GM18519 (cell line): ENCODE results near the gene SURF4.

Source experiments
- ATAC-seq: cut with Tn5 transposase; IDR thresholded peaks from one replicate; pipeline ENCODE4 v1.9.1; 2021; ENCODE audit warnings: mild to moderate bottlenecking, moderate library complexity; ENCODE audit not compliant: unreplicated experiment, low FRiP score

Gene SURF4

DNA sequence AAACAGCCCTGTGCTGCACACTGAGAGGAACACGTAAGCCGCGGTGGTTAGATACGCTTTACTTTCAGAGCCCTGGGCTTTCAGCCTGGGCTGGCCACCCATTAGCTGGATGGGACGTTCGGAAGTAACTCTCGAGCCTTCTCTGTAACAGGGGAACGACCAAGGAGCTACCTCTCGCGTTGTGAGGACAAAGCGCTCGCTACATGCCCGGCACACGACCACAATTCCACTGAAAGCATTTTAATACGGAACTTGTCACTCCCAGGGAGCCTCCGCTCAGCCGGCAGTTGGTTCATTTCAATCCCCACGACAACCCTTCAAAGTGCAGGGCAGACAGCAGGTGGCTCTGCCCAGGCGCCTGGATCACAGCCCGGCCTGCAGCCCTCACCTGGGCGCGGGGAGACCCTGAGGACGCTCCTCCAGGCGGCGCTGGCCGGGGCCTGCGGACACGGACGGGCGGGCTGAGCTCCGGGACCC, 19.9 kb downstream of the SURF4 start:
- no peak for ATAC-seq

DNA sequence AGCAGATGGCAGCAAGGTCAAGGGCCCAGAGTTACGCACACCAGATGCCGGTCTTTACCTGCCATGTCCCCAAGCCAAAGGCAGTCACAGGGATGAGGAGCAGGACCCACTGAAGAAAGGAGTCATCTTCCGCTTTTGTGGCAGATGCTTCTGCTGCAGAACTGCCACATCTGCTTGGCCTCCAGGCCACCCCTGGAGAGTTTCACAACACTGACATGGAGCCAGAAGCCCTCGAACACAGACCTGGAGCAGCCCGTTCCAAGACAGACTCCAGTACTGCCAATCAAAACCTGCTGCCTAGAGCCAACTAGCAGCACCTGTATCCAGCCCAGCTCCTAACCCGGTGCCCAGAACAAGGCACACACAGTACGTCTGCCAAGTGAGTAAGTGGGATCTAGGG, 21.1 kb downstream of the SURF4 start:
- ATAC-seq = no peak

GRCh38 chr9:133353548-133353947, 22.3 kb downstream of the SURF4 start:
- ATAC-seq = no peak

DNA sequence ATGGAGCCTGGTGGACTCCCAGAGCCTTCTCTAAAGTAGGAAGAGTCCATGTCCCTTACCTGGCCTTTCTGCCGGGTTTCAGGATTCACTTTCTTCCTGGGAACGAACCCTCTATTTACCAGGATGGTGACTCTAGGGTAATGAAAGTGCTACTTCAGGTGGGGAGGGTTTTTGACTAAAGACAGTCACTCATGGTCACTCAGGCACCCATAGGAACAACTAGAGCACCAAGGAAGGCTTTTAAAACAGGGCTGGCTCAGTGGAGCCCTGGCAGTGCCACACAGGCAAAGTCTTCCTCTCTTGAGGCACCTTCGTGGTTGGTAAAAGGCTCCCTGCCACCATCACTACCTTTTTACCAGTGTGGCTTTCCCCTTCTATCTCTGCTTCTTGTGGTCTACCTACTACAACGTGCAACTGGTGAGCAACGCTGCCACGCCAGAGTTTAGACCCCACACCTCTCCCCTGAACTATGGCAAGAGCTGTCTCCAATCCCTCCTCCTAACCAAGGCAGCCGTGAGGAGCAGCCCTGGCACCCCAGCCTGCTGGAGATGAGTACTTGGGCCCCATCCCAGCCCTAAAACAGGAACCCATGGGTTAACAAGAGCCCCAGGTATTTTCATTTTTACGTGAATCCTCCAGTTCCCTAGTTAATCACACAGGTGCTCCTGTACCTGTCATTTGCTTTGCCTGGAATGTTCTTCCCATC, 23.1 kb downstream of the SURF4 start:
- no peak for ATAC-seq

- no peak for ATAC-seq
These were observed 23.8 kb downstream of the SURF4 start for GRCh38 chr9:133351908-133352634.

GRCh38 chr9:133351526-133351907, 24.3 kb downstream of the SURF4 start:
- ATAC-seq = no peak

DNA sequence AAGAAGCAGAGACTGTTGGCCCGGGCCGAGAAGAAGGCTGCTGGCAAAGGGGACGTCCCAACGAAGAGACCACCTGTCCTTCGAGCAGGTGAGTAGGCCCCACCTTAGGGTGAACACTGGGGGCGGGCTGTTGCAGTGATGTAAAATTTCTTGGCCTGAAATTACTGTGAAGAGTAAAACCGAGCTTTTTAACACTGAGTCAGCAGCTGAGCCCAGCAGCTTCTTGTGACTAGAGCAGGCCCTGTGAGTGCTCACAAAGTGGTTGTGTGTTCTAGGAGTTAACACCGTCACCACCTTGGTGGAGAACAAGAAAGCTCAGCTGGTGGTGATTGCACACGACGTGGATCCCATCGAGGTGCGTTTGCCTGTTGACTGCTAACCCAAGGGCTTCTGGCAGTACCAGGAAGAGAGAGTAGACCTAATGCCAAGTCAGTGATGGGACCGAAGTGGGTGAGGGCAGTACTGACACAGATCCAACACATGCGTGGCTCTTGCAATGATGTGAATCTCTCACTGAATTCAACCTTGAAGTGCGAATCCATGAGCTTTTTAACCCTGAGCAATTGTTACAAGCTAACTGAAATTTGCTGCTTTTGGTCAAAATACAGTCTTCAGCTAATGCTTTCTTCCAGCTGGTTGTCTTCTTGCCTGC, 25.8 kb downstream of the SURF4 start:
- ATAC-seq = no peak

DNA sequence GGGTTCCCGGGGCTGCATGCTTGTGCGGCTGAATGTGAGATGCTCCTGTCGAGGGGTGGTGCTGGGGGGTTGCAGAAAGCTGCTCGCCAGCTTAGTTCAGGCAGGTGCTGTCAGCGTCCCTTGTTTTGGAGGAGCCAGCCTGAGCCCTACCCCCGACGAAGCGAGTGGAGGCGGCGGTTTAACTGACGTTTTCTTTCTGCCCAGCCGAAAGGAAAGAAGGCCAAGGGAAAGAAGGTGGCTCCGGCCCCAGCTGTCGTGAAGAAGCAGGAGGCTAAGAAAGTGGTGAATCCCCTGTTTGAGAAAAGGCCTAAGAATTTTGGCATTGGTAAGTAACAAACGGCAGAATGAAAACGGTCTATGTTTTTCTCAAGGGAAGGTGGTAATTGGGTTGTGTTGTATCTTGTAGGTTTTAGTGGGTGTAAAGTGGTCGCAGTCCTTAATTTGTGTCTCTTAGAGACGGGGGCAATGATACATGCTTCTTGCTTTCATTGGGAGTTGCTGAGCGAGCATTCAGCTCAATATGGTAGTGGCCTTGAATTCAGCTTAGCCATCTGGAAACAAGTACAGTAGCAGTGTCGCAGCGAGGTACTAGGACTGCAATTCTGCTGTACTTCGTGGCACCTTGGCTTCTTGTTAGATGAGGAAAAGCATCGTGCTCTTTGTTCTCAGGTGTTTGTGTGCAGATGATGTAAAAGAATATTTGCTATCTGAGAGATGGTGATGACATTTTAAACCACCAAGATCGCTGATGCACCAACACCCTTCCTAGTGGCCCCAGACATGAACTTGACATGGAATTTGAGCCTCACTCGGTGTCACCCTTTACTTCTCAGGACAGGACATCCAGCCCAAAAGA, 26.9 kb downstream of the SURF4 start:
- no peak for ATAC-seq

GRCh38 chr9:133347985-133348717, 27.7 kb downstream of the SURF4 start, which contains the start of the genes MED22 and RPL7A:
MED22 (minus strand) TSS chr9:133348131; CDS start chr9:133346662, 1,469 bp downstream.
RPL7A (plus strand) TSS chr9:133348218; CDS start chr9:133348244, 26 bp downstream.
- ATAC-seq = peak; percentile 48

- peak; percentile 14 for ATAC-seq
These were observed 28.3 kb downstream of the SURF4 start for GRCh38 chr9:133347515-133347984.

DNA sequence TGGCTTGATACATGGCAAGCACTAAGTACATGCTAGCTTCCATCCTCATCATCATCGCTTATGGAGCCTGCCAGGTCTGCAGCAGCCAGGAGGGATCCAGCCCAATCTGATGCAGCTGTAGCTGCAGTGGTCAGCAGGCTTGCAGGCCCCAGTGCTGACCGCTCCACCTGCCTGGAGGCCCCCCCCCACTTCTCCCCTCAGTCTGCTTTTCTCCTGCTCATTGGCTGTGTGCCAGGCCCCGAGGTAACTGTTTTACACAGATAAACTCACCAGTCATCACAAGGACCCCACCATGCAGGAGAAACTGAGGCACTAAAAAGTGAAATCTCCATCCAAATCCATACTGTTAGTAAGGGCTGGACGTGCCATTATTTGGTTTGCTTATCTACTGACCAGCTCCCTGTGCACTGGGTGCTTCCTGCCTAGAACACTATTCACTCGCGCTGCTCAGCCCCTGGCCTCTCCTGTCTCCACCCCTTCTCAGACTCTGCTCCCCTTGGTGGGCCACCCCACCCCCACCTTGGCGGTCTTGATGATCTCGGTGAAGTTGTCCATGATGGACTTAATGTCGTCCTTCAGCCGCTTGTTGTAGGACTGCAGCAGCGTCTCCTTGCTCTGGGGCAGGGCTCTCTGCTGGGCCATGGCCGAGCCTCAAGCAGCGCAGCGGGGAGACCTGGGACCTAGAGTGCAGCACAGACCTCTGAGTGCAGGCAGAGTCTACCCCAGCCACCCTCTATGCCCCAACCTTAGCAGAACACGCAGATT, 29.7 kb downstream of the SURF4 start:
- ATAC-seq = no peak

- no peak for ATAC-seq
These were observed 30.3 kb downstream of the SURF4 start for GRCh38 chr9:133345596-133345995.

- ATAC-seq = no peak
These were observed 30.9 kb downstream of the SURF4 start for GRCh38 chr9:133344979-133345378.

GRCh38 chr9:133344071-133344470, 31.8 kb downstream of the SURF4 start:
- ATAC-seq = no peak

- ATAC-seq = no peak
These were observed 33.3 kb downstream of the SURF4 start for GRCh38 chr9:133342570-133342969.

GRCh38 chr9:133342069-133342406, 33.8 kb downstream of the SURF4 start:
- ATAC-seq = no peak

DNA sequence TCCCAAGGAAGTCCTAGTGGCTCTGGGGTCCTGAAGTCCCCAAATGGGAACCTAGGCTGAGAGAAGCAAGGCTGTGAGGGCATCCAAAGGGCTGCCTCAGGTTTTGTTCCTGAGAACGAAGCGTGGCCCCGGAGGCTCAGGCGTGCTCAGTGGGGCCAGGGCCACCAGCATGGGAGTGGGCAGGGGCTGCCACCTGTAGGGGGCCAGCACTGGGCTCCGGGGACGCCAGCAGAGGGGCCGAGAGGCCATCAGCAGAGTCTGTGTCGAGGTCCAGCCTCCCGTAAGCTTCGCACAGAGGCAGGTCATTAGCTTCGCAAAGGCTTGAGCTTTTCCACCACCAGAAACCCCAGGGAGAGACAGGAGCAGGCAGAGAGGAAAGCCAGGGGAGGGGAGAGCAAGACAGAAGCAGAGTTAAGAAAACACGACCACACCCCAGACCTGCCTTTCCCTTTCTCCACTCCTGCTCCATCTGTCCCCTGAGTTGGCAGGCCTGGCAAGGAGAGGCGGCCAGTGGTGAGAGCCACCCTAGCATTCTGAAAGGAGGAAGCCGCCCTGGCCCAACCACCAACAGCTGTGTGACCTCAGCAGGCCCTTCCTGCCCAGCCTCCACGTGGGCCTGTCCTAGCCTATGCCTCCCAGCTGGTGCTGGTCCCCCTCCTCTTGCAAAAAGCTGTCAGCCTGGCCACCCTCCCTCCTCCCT, 34.3 kb downstream of the SURF4 start:
- no peak for ATAC-seq

DNA sequence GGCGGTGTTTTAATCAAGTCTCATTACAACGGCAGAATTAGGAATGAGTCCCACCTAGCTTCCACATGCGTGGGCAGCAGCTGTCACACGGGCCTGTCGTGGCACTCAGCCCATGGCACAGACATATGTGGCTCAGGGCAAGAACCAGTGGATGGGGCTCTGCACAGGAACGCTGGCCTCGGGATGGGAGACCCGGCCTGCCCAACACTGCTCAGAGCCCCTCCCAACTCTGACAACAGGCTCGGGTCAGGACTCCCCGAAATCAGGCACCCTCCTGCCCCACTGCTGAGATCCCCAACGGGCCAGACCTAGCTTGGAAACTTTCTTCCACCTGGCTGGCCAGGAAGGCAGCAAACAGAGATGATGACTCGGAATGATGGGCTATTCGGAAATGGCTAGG, 34.9 kb downstream of the SURF4 start:
- ATAC-seq = no peak
